Astrocyte (in vitro differentiated cells and primary cell): ENCODE data around the gene ARID5A. TPM values are rescaled to one million over a fixed set of nuclear protein-coding genes. Genes with fewer than 3 reads are reported as not detected.

Source experiments
- DNase-seq: peaks from one replicate; pipeline ENCODE4 v3.0.0-alpha.2; 2010; ENCODE audit warnings: low read depth
- FAIRE-seq: peaks from 2 replicates; lab custom pipeline; 2011; peaks lifted over from hg19 to GRCh38; lab: Jason Lieb, UNC
- H2AFZ ChIP-seq: 2 replicates; pipeline ENCODE4 v1.6.0; 2012; ENCODE audit warnings: low read depth, low read length, inconsistent platforms
- H3K27ac ChIP-seq: 2 replicates; pipeline ENCODE4 v1.5.1; 2011; ENCODE audit warnings: low read depth, low read length, inconsistent platforms
- H3K27me3 ChIP-seq: 2 replicates; pipeline ENCODE4 v1.6.0; 2011; ENCODE audit warnings: low read length, inconsistent platforms; ENCODE audit not compliant: insufficient read depth
- H3K36me3 ChIP-seq: 2 replicates; pipeline ENCODE4 v1.5.1; 2011; ENCODE audit warnings: low read length, inconsistent platforms; ENCODE audit not compliant: insufficient read depth
- H3K4me1 ChIP-seq: 2 replicates; pipeline ENCODE4 v1.5.1; 2011; ENCODE audit warnings: low read length, inconsistent platforms; ENCODE audit not compliant: insufficient read depth
- H3K4me2 ChIP-seq: 2 replicates; pipeline ENCODE4 v1.6.0; 2012; ENCODE audit warnings: low read length, inconsistent platforms
- H3K4me3 ChIP-seq: 2 replicates; pipeline ENCODE4 v1.5.1; 2011; ENCODE audit warnings: low read depth, mild to moderate bottlenecking, low read length, inconsistent platforms; ENCODE audit not compliant: insufficient read depth
- H3K79me2 ChIP-seq: 2 replicates; pipeline ENCODE4 v1.6.0; 2012; ENCODE audit warnings: mild to moderate bottlenecking, low read length, inconsistent platforms; ENCODE audit not compliant: insufficient read depth
- H3K9ac ChIP-seq: 2 replicates; pipeline ENCODE4 v1.6.0; 2012; ENCODE audit warnings: mild to moderate bottlenecking, low read length, inconsistent platforms
- H3K9me3 ChIP-seq: 2 replicates; pipeline ENCODE4 v1.5.1; 2012; ENCODE audit warnings: low read depth, mild to moderate bottlenecking, low read length, inconsistent platforms; ENCODE audit not compliant: insufficient read depth
- H4K20me1 ChIP-seq: 2 replicates; pipeline ENCODE4 v1.6.0; 2012; ENCODE audit warnings: low read length, inconsistent platforms; ENCODE audit not compliant: insufficient read depth
- H3K27ac Mint-ChIP-seq: one replicate; pipeline ENCODE4 v1.8.0; 2021; ENCODE audit warnings: mild to moderate bottlenecking, mixed read lengths; ENCODE audit not compliant: unreplicated experiment
- H3K27me3 Mint-ChIP-seq: one replicate; pipeline ENCODE4 v1.8.0; 2021; ENCODE audit warnings: low read depth, mixed read lengths; ENCODE audit not compliant: unreplicated experiment
- H3K36me3 Mint-ChIP-seq: one replicate; pipeline ENCODE4 v1.8.0; 2021; ENCODE audit warnings: low read depth, mixed read lengths; ENCODE audit not compliant: unreplicated experiment
- H3K4me1 Mint-ChIP-seq: one replicate; pipeline ENCODE4 v1.8.0; 2021; ENCODE audit warnings: low read depth, mixed read lengths; ENCODE audit not compliant: unreplicated experiment
- H3K4me3 Mint-ChIP-seq: one replicate; pipeline ENCODE4 v1.8.0; 2021; ENCODE audit warnings: mild to moderate bottlenecking, moderate library complexity, mixed read lengths; ENCODE audit not compliant: unreplicated experiment
- H3K9me3 Mint-ChIP-seq: one replicate; pipeline ENCODE4 v1.8.0; 2021; ENCODE audit warnings: mild to moderate bottlenecking, mixed read lengths; ENCODE audit not compliant: unreplicated experiment
- CTCF ChIP-seq: IDR thresholded peaks from 2 replicates; pipeline ENCODE4 v1.5.1; 2011; ENCODE audit warnings: low read depth, mild to moderate bottlenecking, inconsistent platforms, low read length, moderate library complexity; ENCODE audit not compliant: insufficient read depth
- EZH2 ChIP-seq: IDR thresholded peaks from 2 replicates; pipeline ENCODE4 v1.6.1; 2012; ENCODE audit warnings: mild to moderate bottlenecking, low read length, inconsistent platforms; ENCODE audit not compliant: insufficient read depth
- total RNA-seq: library from RNA; stranded (reverse); gene quantifications from 2 replicates; pipeline ENCODE4 v1.2.1, GENCODE V29; 2021

Gene ARID5A
- total RNA-seq, 1 donor from 2014 or later: 11.8 TPM

GRCh38 chr2:96549967-96550786, 13.6 kb downstream of the ARID5A start:
- no peak for FAIRE-seq
- Mint-ChIP-seq H3K4me3 (no peak overlapping the region), H3K36me3 (peaks cover 16% of the 10 kb centered on the region), H3K9me3 (peaks cover 2% of the 10 kb centered on the region), H3K4me1 (peaks cover 3% of the 10 kb centered on the region), H3K27me3 (peaks cover 2% of the 10 kb centered on the region), H3K27ac (no peak overlapping the region)
- H3K9me3 ChIP-seq: no peaks in the 10 kb centered on the region
- peaks cover 7% of the 10 kb centered on the region for H3K4me1 ChIP-seq
- no peak overlapping the region for H3K4me3 ChIP-seq
- H3K4me2 ChIP-seq: no peak overlapping the region
- DNase-seq: no peak
- H3K9ac ChIP-seq: no peak overlapping the region
- no peak for TF ChIP-seq EZH2
- TF ChIP-seq CTCF: no peak
- no peaks in the 10 kb centered on the region for H3K27me3 ChIP-seq
- peaks cover 35% of the 10 kb centered on the region for H4K20me1 ChIP-seq
- H3K79me2 ChIP-seq: peaks cover 6% of the 10 kb centered on the region
- H3K36me3 ChIP-seq: no peaks in the 10 kb centered on the region
- no peak overlapping the region for H2AFZ ChIP-seq
- H3K27ac ChIP-seq: no peak overlapping the region

- H3K36me3 Mint-ChIP-seq: peaks cover 11% of the 10 kb centered on the region
- no peak overlapping the region for H3K4me3 ChIP-seq
- no peak overlapping the region for H3K4me2 ChIP-seq
- no peak overlapping the region for H2AFZ ChIP-seq
- DNase-seq: no peak
- peaks cover 29% of the 10 kb centered on the region for H4K20me1 ChIP-seq
- H3K9me3 Mint-ChIP-seq: peaks cover 2% of the 10 kb centered on the region
- H3K27ac Mint-ChIP-seq: no peak overlapping the region
- peaks cover 4% of the 10 kb centered on the region for H3K79me2 ChIP-seq
- no peak for FAIRE-seq
- H3K4me1 Mint-ChIP-seq: peaks cover 3% of the 10 kb centered on the region
- no peaks in the 10 kb centered on the region for H3K27me3 ChIP-seq
- H3K4me1 ChIP-seq: peaks cover 7% of the 10 kb centered on the region
- no peaks in the 10 kb centered on the region for H3K36me3 ChIP-seq
- no peak overlapping the region for H3K27ac ChIP-seq
- H3K9ac ChIP-seq: no peak overlapping the region
- peaks cover 2% of the 10 kb centered on the region for H3K27me3 Mint-ChIP-seq
- no peaks in the 10 kb centered on the region for H3K9me3 ChIP-seq
- no peak for TF ChIP-seq CTCF
- TF ChIP-seq EZH2: no peak
- no peak overlapping the region for H3K4me3 Mint-ChIP-seq
Measured at GRCh38 chr2:96550787-96551604, 14.4 kb downstream of the ARID5A start.
